Common myeloid progenitor, CD34-positive (primary cell): ENCODE results near the gene GPR142.

ENCODE experiments used
- CTCF ChIA-PET: fragments of 350-600 bp; sonication (Branson Sonifier 250); formaldehyde crosslinking; loops from one replicate; lab custom pipeline; 2021; ENCODE audit warnings: antibody characterized with exemption; lab: Charles Lee
- POLR2A ChIA-PET: fragments of 350-600 bp; sonication (Branson Sonifier 250); formaldehyde crosslinking; loops from one replicate; lab custom pipeline; 2021; ENCODE audit warnings: antibody characterized with exemption; lab: Charles Lee
- DNase-seq, 3 donors: peaks; one replicate each; pipeline versions ENCODE4 v3.0.0 to v3.0.0-alpha.2; 2013
- H3K27ac ChIP-seq, 2 experiments: 1 replicate in 1 of 2; 2 replicates in 1 of 2; pipeline ENCODE4 v1.7.0; 2013; ENCODE audit warnings: inconsistent platforms in 2 of 2, low read length in 2 of 2, mild to moderate bottlenecking in 2 of 2, low read depth in 1 of 2, moderate library complexity in 1 of 2; ENCODE audit not compliant: severe bottlenecking in 2 of 2, insufficient read depth in 1 of 2, poor library complexity in 1 of 2
- H3K27me3 ChIP-seq, 5 experiments: replicated peaks in 2 of 5; 1 replicate in 3 of 5; 2 replicates in 2 of 5; pipeline versions ENCODE4 v1.6.1 to v1.7.0; 2013; ENCODE audit warnings: low read length in 4 of 5, mild to moderate bottlenecking in 2 of 5, moderate library complexity in 2 of 5, inconsistent platforms in 1 of 5; ENCODE audit not compliant: insufficient read depth in 5 of 5, control insufficient read depth in 4 of 5
- H3K36me3 ChIP-seq, 4 experiments: 1 replicate in 2 of 4; 2 replicates in 2 of 4; pipeline versions ENCODE4 v1.6.1 to v1.7.0; 2013; ENCODE audit warnings: low read length in 3 of 4, control low read depth in 1 of 4, mild to moderate bottlenecking in 1 of 4; ENCODE audit not compliant: control insufficient read depth in 4 of 4, insufficient read depth in 4 of 4
- H3K4me1 ChIP-seq, 4 experiments: 1 replicate in 3 of 4; 2 replicates in 1 of 4; pipeline versions ENCODE4 v1.6.1 to v1.7.1; 2013; ENCODE audit warnings: low read length in 3 of 4, mild to moderate bottlenecking in 3 of 4, control low read depth in 1 of 4, inconsistent platforms in 1 of 4, moderate library complexity in 1 of 4; ENCODE audit not compliant: control insufficient read depth in 4 of 4, insufficient read depth in 4 of 4; ENCODE audit errors: control extremely low read depth in 1 of 4
- H3K4me3 ChIP-seq, 7 experiments: 1 replicate in 4 of 7; 2 replicates in 3 of 7; pipeline versions ENCODE4 v1.5.1 to v1.7.0; 2013; ENCODE audit warnings: mild to moderate bottlenecking in 7 of 7, low read length in 6 of 7, moderate library complexity in 6 of 7, inconsistent platforms in 2 of 7, low read depth in 2 of 7, control low read depth in 1 of 7; ENCODE audit not compliant: insufficient read depth in 4 of 7, control insufficient read depth in 1 of 7; ENCODE audit errors: extremely low read depth in 1 of 7
- H3K9me3 ChIP-seq, 5 experiments: 1 replicate in 4 of 5; 2 replicates in 1 of 5; pipeline versions ENCODE4 v1.6.1 to v1.7.1; 2013; ENCODE audit warnings: low read length in 4 of 5, mild to moderate bottlenecking in 2 of 5, inconsistent platforms in 1 of 5, low read depth in 1 of 5, moderate library complexity in 1 of 5; ENCODE audit not compliant: control insufficient read depth in 4 of 5, insufficient read depth in 2 of 5; ENCODE audit errors: control extremely low read depth in 1 of 5
- WGBS: methylation state at CpG from one replicate; pipeline ENCODE4 v1.1.5; 2013; ENCODE audit not compliant: insufficient coverage; 5-methylcytosine and 5-hydroxymethylcytosine counted together

GPR142 gene

GRCh38 chr17:74373838-74374606 is 6.7 kb downstream of the GPR142 start:
- WGBS = 96% methylated on average over 13 of the region's 15 CpGs
- no peaks in the 10 kb centered on the region for H3K27me3 ChIP-seq
- H3K9me3 ChIP-seq = no peaks in the 10 kb centered on the region
- CTCF ChIA-PET = interaction anchor here (0.6 to 3.8 kb wide), 15 partner anchors 10 to 158 kb away, joined by 3 to 21 read pairs (median 5); partner anchors contain the start of genes BTBD17 and CD300LB
- H3K36me3 ChIP-seq = no peaks in the 10 kb centered on the region
- no peak overlapping the region for H3K4me3 ChIP-seq
- H3K4me1 ChIP-seq = peaks cover under 1 to 12% (median 9%) of the 10 kb centered on the region in 4 experiments
- POLR2A ChIA-PET = no interaction called here
- no peak for DNase-seq
- H3K27ac ChIP-seq = no peak overlapping the region

GRCh38 chr17:74374858-74375257 is 7.6 kb downstream of the GPR142 start:
- WGBS = 97% methylated on average over 3 of the region's 3 CpGs
- Histone ChIP-seq H3K9me3 (no peaks in the 10 kb centered on the region), H3K36me3 (no peaks in the 10 kb centered on the region), H3K4me3 (no peak overlapping the region), H3K27me3 (no peaks in the 10 kb centered on the region), H3K27ac (no peak overlapping the region), H3K4me1 (peaks cover 0 to 12% (median 9%) of the 10 kb centered on the region in 4 experiments)
- ChIA-PET POLR2A (no interaction called here), CTCF (interaction anchor here (1.1 to 3.8 kb wide), 6 partner anchors 69 to 158 kb away, joined by 4 to 21 read pairs (median 5); partner anchors contain the start of gene CD300LB)
- peak in 2 of 3 donors; percentile 29 to 44 for DNase-seq

GRCh38 chr17:74379495-74380085 is 12.3 kb downstream of the GPR142 start:
- POLR2A ChIA-PET = interaction anchor here (0.7 kb wide), 1 partner anchor 153 kb away, joined by 3 read pairs; no protein-coding TSS in a partner anchor
- 13% methylated on average over 14 of the region's 20 CpGs for WGBS

GRCh38 chr17:74380086-74380958 is 13.0 kb downstream of the GPR142 start:
- no peaks in the 10 kb centered on the region for H3K27me3 ChIP-seq
- peaks cover 0 to 21% (median 16%) of the 10 kb centered on the region in 4 experiments for H3K4me1 ChIP-seq
- DNase-seq = peak; percentile 22 to 54 (median 43)
- 46% methylated on average over 8 of the region's 17 CpGs for WGBS
- H3K4me3 ChIP-seq = peak overlapping the region in 3 of 7 experiments; percentile 3 to 58 (median 32)
- no peak overlapping the region for H3K27ac ChIP-seq
- no peaks in the 10 kb centered on the region for H3K9me3 ChIP-seq
- H3K36me3 ChIP-seq = no peaks in the 10 kb centered on the region
- POLR2A ChIA-PET = interaction anchor here (0.7 kb wide), 1 partner anchor 24 kb away, joined by 3 read pairs; no protein-coding TSS in a partner anchor
- CTCF ChIA-PET = interaction anchor here (0.5 to 10.4 kb wide), 25 partner anchors 8 to 356 kb away, joined by 3 to 184 read pairs (median 7); partner anchors contain the start of genes BTBD17, CD300LB and GPR142

More at GRCh38 chr17:74379495-74380085, 12.3 kb downstream of the GPR142 start:
- Histone ChIP-seq H3K4me3 (peak overlapping the region in 4 of 7 experiments; percentile 3 to 58 (median 20)), H3K27ac (no peak overlapping the region), H3K4me1 (peaks cover 0 to 21% (median 16%) of the 10 kb centered on the region in 4 experiments), H3K9me3 (no peaks in the 10 kb centered on the region), H3K36me3 (no peaks in the 10 kb centered on the region), H3K27me3 (no peaks in the 10 kb centered on the region)
- CTCF ChIA-PET = interaction anchor here (0.5 to 10.4 kb wide), 29 partner anchors 9 to 357 kb away, joined by 3 to 184 read pairs (median 6); partner anchors contain the start of genes BTBD17, CD300LB and GPR142
- DNase-seq = peak; percentile 85 to 91 (median 90)

GRCh38 chr17:74380959-74381808 is 13.9 kb downstream of the GPR142 start:
- ChIA-PET POLR2A (interaction anchor here (0.7 kb wide), 1 partner anchor 24 kb away, joined by 3 read pairs; no protein-coding TSS in a partner anchor), CTCF (interaction anchor here (0.8 to 10.4 kb wide), 16 partner anchors 8 to 259 kb away, joined by 3 to 184 read pairs (median 7); partner anchors contain the start of genes BTBD17, CD300LB and GPR142)
- 100% methylated on average over 8 of the region's 15 CpGs for WGBS

More at GRCh38 chr17:74380959-74381808, 13.9 kb downstream of the GPR142 start:
- no peak for DNase-seq
- no peaks in the 10 kb centered on the region for H3K27me3 ChIP-seq
- no peak overlapping the region for H3K27ac ChIP-seq
- peaks cover 0 to 23% (median 16%) of the 10 kb centered on the region in 4 experiments for H3K4me1 ChIP-seq
- H3K36me3 ChIP-seq = no peaks in the 10 kb centered on the region
- H3K9me3 ChIP-seq = no peaks in the 10 kb centered on the region
- no peak overlapping the region for H3K4me3 ChIP-seq
